ENCODE data around the gene KLHL15.

The KLHL15 gene

DNA sequence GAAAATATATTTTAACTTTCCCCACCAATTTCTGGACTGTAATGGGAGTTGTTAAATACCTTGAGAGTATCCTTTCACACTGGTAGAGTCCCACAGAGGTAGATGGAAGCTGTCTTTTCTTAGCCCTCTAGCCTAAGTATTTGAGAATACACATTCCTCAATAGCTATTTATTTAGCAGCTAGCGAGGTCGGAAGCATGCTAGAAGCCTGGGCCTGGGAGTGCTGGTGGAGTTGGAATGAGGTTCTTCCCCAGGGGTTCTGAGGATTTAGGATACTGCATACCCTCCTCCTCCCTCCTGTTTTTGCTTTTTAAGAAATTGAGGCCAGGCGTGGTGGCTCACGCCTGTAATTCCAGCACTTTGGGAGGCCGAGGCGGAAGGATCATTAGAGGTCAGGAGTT lies 999 bp upstream of the KLHL15 start:
- DNase-seq, result peak; percentile 21
- no CpG with 5 or more reads among the region's 6 CpGs for whole genome bisulfite sequencing (ENCODE audit: extremely low coverage, insufficient coverage, low lambda C conversion rate)

DNA sequence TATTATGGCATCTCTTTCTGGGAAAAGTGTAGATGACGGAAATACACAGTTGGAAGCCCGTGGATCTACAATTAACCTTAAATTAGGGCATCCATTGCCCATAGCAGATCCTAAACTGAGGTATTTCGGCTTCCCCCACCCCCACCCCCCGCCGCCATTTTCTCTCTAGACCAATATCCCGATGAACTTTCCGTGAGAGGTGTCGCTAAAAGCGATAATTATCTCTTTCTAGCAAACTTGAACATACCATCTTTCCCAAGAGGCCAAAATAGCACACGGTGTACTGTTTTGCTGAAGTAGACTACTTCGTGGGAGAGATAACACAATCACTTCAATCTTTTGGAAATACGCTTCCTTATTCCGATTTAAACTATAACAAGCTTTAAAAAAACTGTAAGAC lies 554 bp downstream of the KLHL15 start:
- Histone ChIP-seq H2BK5ac (ENCODE audit: low read length) (no peak overlapping the region), H3K4me1 (ENCODE audit: control insufficient read depth, low read depth, low read length) (no peaks in the 10 kb centered on the region), H2BK15ac (replicated peaks; ENCODE audit: low read depth) (no peak overlapping the region), H3K9ac (ENCODE audit: low read length) (no peak overlapping the region), H2AK5ac (ENCODE audit: low read length) (no peak overlapping the region), H3K23ac (ENCODE audit: low read length) (no peak overlapping the region), H3K79me1 (ENCODE audit: low read length) (no peaks in the 10 kb centered on the region), H4K5ac (ENCODE audit: low read length) (no peak overlapping the region), H2BK120ac (ENCODE audit: low read depth, low read length) (no peak overlapping the region), H3K4me3 (ENCODE audit: low read length) (no peak overlapping the region), H3K27me3 (ENCODE audit: insufficient read depth, low read length, poor library complexity) (no peaks in the 10 kb centered on the region), H3K79me2 (ENCODE audit: control insufficient read depth, insufficient read depth, low read length) (no peaks in the 10 kb centered on the region), H3K18ac (ENCODE audit: low read length) (no peak overlapping the region), H3K4ac (ENCODE audit: low read depth, low read length) (no peak overlapping the region), H3K4me2 (ENCODE audit: low read length) (no peak overlapping the region), H3K36me3 (ENCODE audit: control insufficient read depth, insufficient read depth, low read length) (no peaks in the 10 kb centered on the region), H4K8ac (ENCODE audit: low read depth, low read length) (no peak overlapping the region), H3K27ac (ENCODE audit: low read depth, low read length) (no peak overlapping the region), H3K56ac (ENCODE audit: low read length) (peak overlapping the region; percentile 60)
- WGBS (ENCODE audit: extremely low coverage, insufficient coverage, low lambda C conversion rate), result no CpG with 5 or more reads among the region's 13 CpGs
- peak; percentile 22 for DNase-seq

More for the DNA sequence above, 999 bp upstream of the KLHL15 start:
- Histone ChIP-seq H2AK5ac (ENCODE audit: low read length) (no peak overlapping the region), H2BK5ac (ENCODE audit: low read length) (no peak overlapping the region), H3K9ac (ENCODE audit: low read length) (no peak overlapping the region), H3K27ac (ENCODE audit: low read depth, low read length) (no peak overlapping the region), H3K18ac (ENCODE audit: low read length) (no peak overlapping the region), H4K5ac (ENCODE audit: low read length) (no peak overlapping the region), H3K4me1 (ENCODE audit: control insufficient read depth, low read depth, low read length) (no peaks in the 10 kb centered on the region), H3K4me2 (ENCODE audit: low read length) (no peak overlapping the region), H2BK15ac (replicated peaks; ENCODE audit: low read depth) (no peak overlapping the region), H3K23ac (ENCODE audit: low read length) (no peak overlapping the region), H3K36me3 (ENCODE audit: control insufficient read depth, insufficient read depth, low read length) (no peaks in the 10 kb centered on the region), H3K56ac (ENCODE audit: low read length) (no peak overlapping the region), H4K8ac (ENCODE audit: low read depth, low read length) (no peak overlapping the region), H3K27me3 (ENCODE audit: insufficient read depth, low read length, poor library complexity) (no peaks in the 10 kb centered on the region), H3K4me3 (ENCODE audit: low read length) (no peak overlapping the region), H3K79me1 (ENCODE audit: low read length) (no peaks in the 10 kb centered on the region), H2BK120ac (ENCODE audit: low read depth, low read length) (no peak overlapping the region), H3K4ac (ENCODE audit: low read depth, low read length) (no peak overlapping the region), H3K79me2 (ENCODE audit: control insufficient read depth, insufficient read depth, low read length) (no peaks in the 10 kb centered on the region)

DNA sequence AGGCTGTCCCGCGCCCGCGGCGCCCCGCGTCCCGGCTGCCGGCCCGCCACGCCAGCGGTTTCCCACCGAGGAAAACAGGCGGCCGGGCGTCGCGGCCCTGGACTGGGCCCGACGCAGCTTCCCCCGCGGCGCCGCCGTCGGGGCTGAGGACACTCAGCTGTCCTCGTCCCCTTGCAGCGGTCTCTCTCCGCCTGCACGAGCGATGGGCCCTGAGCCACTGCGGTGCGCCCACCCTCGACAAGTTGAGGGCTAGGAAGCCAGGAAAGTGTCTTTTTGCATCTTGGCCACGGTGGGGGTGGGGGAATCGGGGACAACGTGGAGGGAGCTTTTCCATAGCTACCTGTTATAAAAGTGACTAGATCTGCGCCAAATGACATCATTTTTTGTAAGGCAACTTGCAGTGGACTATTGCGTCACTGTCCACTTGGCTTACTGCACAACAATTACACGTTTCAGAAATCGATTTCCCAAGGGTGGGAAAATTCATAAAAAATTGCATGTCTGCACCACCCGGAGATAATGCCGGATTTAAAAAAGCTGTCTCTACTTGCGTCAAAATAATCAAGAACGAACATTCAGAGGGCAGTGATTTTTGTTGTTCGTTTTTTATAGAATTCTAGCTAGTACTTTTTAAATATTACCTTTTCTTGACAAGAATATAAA lies 1.1 kb downstream of the KLHL15 start:
- H2BK15ac ChIP-seq (replicated peaks; ENCODE audit: low read depth), result no peak overlapping the region
- no peaks in the 10 kb centered on the region for H3K4me1 ChIP-seq (ENCODE audit: control insufficient read depth, low read depth, low read length)
- H2AK5ac ChIP-seq (ENCODE audit: low read length), result no peak overlapping the region
- H3K36me3 ChIP-seq (ENCODE audit: control insufficient read depth, insufficient read depth, low read length), result no peaks in the 10 kb centered on the region
- no peak overlapping the region for H2BK5ac ChIP-seq (ENCODE audit: low read length)
- H3K79me2 ChIP-seq (ENCODE audit: control insufficient read depth, insufficient read depth, low read length), result no peaks in the 10 kb centered on the region
- peak overlapping the region; percentile 79 for H3K9ac ChIP-seq (ENCODE audit: low read length)
- WGBS (ENCODE audit: extremely low coverage, insufficient coverage, low lambda C conversion rate), result no CpG with 5 or more reads among the region's 46 CpGs
- no peak overlapping the region for H4K5ac ChIP-seq (ENCODE audit: low read length)
- H3K56ac ChIP-seq (ENCODE audit: low read length), result peak overlapping the region; percentile 89
- DNase-seq, result peak; percentile 70
- no peak overlapping the region for H2BK120ac ChIP-seq (ENCODE audit: low read depth, low read length)
- peak overlapping the region; percentile 70 for H3K4me2 ChIP-seq (ENCODE audit: low read length)
- no peaks in the 10 kb centered on the region for H3K27me3 ChIP-seq (ENCODE audit: insufficient read depth, low read length, poor library complexity)
- H4K8ac ChIP-seq (ENCODE audit: low read depth, low read length), result no peak overlapping the region
- H3K18ac ChIP-seq (ENCODE audit: low read length), result peak overlapping the region; percentile 76
- peak overlapping the region; percentile 20 for H3K4ac ChIP-seq (ENCODE audit: low read depth, low read length)
- peak overlapping the region; percentile 87 for H3K27ac ChIP-seq (ENCODE audit: low read depth, low read length)
- H3K23ac ChIP-seq (ENCODE audit: low read length), result no peak overlapping the region
- H3K79me1 ChIP-seq (ENCODE audit: low read length), result no peaks in the 10 kb centered on the region
- H3K4me3 ChIP-seq (ENCODE audit: low read length), result peak overlapping the region; percentile 44

DNA sequence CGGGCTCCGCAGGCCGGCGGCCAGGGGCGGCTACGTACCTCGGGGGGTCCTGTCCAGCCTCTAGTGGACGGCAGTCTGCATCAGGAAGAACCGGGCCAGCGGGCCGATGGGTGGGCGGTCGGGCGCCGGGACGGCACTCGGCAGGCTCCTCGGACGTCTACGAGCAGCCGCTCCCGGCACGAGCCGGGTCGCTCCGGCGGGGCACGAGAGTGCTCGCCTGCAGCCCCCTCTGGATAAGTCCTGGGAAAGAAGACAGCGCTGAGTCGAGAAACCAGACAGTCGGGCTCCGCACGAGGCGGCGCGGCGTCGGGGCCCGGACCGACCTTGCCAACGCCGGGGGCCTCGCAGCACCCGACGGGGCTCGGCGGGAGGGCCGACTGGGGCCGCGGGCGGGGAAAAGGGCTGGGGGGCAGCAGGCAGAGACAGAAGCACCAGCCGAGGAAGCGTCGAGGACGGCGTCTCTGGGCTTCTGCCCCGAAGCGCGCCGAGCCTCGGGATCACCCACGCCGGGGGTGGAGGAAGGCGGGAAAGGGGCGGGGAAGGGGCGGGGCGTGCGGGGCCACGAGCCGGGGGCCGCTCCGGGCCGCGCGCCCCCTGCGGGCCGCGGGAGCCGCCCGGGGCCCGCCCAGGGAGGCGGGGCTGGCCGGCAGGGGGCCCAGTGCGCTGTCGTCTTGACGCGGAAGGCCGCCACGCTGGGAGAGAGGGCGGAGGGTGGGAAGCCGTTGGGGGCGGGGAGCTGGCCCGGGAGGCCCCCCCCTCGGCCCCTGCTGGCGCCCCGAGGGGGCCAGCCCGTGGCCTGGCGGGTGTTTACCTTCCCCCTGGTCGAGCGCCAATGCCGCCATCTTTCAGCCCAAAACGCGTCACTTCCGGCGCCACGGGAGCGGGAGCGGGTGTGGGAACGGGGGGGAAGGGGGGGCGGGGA lies 1.9 kb downstream of the KLHL15 start:
- Histone ChIP-seq H4K8ac (ENCODE audit: low read depth, low read length) (no peak overlapping the region), H3K23ac (ENCODE audit: low read length) (no peak overlapping the region), H3K4me1 (ENCODE audit: control insufficient read depth, low read depth, low read length) (no peaks in the 10 kb centered on the region), H3K36me3 (ENCODE audit: control insufficient read depth, insufficient read depth, low read length) (no peaks in the 10 kb centered on the region), H3K79me2 (ENCODE audit: control insufficient read depth, insufficient read depth, low read length) (no peaks in the 10 kb centered on the region), H2AK5ac (ENCODE audit: low read length) (no peak overlapping the region), H2BK120ac (ENCODE audit: low read depth, low read length) (no peak overlapping the region), H3K79me1 (ENCODE audit: low read length) (no peaks in the 10 kb centered on the region), H4K5ac (ENCODE audit: low read length) (no peak overlapping the region), H3K56ac (ENCODE audit: low read length) (peak overlapping the region; percentile 73), H3K9ac (ENCODE audit: low read length) (peak overlapping the region; percentile 72), H3K4me3 (ENCODE audit: low read length) (peak overlapping the region; percentile 79), H2BK5ac (ENCODE audit: low read length) (no peak overlapping the region), H3K4me2 (ENCODE audit: low read length) (no peak overlapping the region), H3K18ac (ENCODE audit: low read length) (peak overlapping the region; percentile 86), H3K4ac (ENCODE audit: low read depth, low read length) (peak overlapping the region; percentile 20), H3K27me3 (ENCODE audit: insufficient read depth, low read length, poor library complexity) (no peaks in the 10 kb centered on the region), H3K27ac (ENCODE audit: low read depth, low read length) (peak overlapping the region; percentile 87), H2BK15ac (replicated peaks; ENCODE audit: low read depth) (no peak overlapping the region)
- no CpG with 5 or more reads among the region's 111 CpGs for WGBS (ENCODE audit: extremely low coverage, insufficient coverage, low lambda C conversion rate)
- DNase-seq, result peak; percentile 88

DNA sequence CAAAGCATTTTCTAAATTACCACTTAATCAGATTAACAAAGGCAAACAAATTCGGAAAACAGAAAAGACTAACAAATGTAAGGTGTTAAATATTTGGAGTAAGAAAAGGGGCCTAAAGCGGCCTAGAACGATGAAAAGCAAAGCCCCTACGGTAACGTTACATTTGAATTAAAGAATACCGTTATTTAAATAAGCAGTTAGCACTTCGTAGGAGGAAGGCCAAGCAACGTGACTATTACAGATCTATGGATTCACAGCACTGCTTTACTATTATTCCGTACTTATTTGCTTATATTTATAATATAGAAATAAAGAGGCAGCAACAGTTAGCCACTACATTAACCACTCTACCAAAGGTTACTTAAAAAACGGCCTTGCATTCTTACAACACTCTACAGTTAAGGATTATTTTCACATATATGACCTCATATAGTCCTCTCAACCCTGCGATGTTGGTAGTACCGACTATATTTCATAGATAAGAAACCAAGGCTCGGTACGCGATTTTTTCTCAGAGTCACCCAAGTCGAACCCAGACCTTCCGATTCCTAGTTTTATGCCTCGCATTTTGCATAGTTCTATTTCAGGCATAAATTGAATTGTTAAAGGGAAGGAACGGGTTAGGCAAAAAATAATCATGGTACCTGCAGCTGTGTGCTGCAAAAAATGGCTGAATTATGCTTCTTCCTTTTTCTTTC lies 2.9 kb downstream of the KLHL15 start:
- H2BK5ac ChIP-seq (ENCODE audit: low read length), result no peak overlapping the region
- no peak overlapping the region for H3K27ac ChIP-seq (ENCODE audit: low read depth, low read length)
- H4K5ac ChIP-seq (ENCODE audit: low read length), result no peak overlapping the region
- peak overlapping the region; percentile 73 for H3K56ac ChIP-seq (ENCODE audit: low read length)
- H2BK120ac ChIP-seq (ENCODE audit: low read depth, low read length), result no peak overlapping the region
- no peaks in the 10 kb centered on the region for H3K36me3 ChIP-seq (ENCODE audit: control insufficient read depth, insufficient read depth, low read length)
- no peak overlapping the region for H3K4ac ChIP-seq (ENCODE audit: low read depth, low read length)
- no peak overlapping the region for H3K18ac ChIP-seq (ENCODE audit: low read length)
- no peaks in the 10 kb centered on the region for H3K4me1 ChIP-seq (ENCODE audit: control insufficient read depth, low read depth, low read length)
- no peak overlapping the region for H2BK15ac ChIP-seq (replicated peaks; ENCODE audit: low read depth)
- no peaks in the 10 kb centered on the region for H3K27me3 ChIP-seq (ENCODE audit: insufficient read depth, low read length, poor library complexity)
- no peak overlapping the region for H4K8ac ChIP-seq (ENCODE audit: low read depth, low read length)
- peak overlapping the region; percentile 79 for H3K4me3 ChIP-seq (ENCODE audit: low read length)
- no peaks in the 10 kb centered on the region for H3K79me2 ChIP-seq (ENCODE audit: control insufficient read depth, insufficient read depth, low read length)
- no peaks in the 10 kb centered on the region for H3K79me1 ChIP-seq (ENCODE audit: low read length)
- H3K9ac ChIP-seq (ENCODE audit: low read length), result peak overlapping the region; percentile 72
- no CpG with 5 or more reads among the region's 19 CpGs for WGBS (ENCODE audit: extremely low coverage, insufficient coverage, low lambda C conversion rate)
- no peak overlapping the region for H3K23ac ChIP-seq (ENCODE audit: low read length)
- H2AK5ac ChIP-seq (ENCODE audit: low read length), result no peak overlapping the region
- DNase-seq, result no peak
- peak overlapping the region; percentile 40 for H3K4me2 ChIP-seq (ENCODE audit: low read length)

Data from mesendoderm (in vitro differentiated cells).